Mucosa of descending colon (tissue), 3 donors: Measurements from ENCODE around the gene DHRS12. TPM values are rescaled to one million over a fixed set of nuclear protein-coding genes. Genes with fewer than 3 reads are reported as not detected.

ENCODE experiments used
- ATAC-seq: fragments of 200-7000 bp; cut with Tn5 transposase; one replicate; pipeline ENCODE4 v1.9.1; 2020; ENCODE audit warnings: mild to moderate bottlenecking, moderate library complexity
- DNase-seq, 3 donors: peaks; one replicate each; pipeline ENCODE4 v3.0.0-alpha.2; 2020
- H3K36me3 ChIP-seq: fragments of 200-600 bp; one replicate; pipeline ENCODE4 v1.8.0; 2021; ENCODE audit warnings: low read depth, mild to moderate bottlenecking
- H3K4me1 ChIP-seq: fragments of 200-600 bp; one replicate; pipeline ENCODE4 v1.8.0; 2021; ENCODE audit warnings: low read depth, mild to moderate bottlenecking
- H3K4me3 ChIP-seq: fragments of 200-600 bp; one replicate; pipeline ENCODE4 v1.8.0; 2021; ENCODE audit warnings: mild to moderate bottlenecking
- H3K9me3 ChIP-seq: fragments of 200-600 bp; one replicate; pipeline ENCODE4 v1.8.0; 2021; ENCODE audit warnings: mild to moderate bottlenecking
- CTCF ChIP-seq: fragments of 200-600 bp; IDR thresholded peaks from one replicate; pipeline ENCODE4 v1.8.0; 2022; ENCODE audit warnings: antibody characterized with exemption, mild to moderate bottlenecking
- intact Hi-C, 2 donors: fragments of 100-400 bp; cut with DNase I in 1 of 2; cut with micrococcal nuclease in 1 of 2; formaldehyde crosslinking; loops; one replicate each; pipeline versions ENCODE4 v1.11.0 to v1.11.1; 2022; cut with DNase I, micrococcal nuclease
- total RNA-seq, 3 donors: library from RNA; stranded (reverse); fragmentation: NEBNext Ultra II Directional in 2 of 3; extraction: Animal tissue kit (Norgen Biotek cat#: 25700) in 2 of 3; gene quantifications; one replicate each; pipeline versions ENCODE4 v1.2.1 to v1.2.4, GENCODE V29; 2021 to 2023
- donor health status: DM: no; HTN: no; CAD: no; lungs with moderate emphysema.
- donor health status: DM: no; HTN: no; CAD: no.
- donor health status: DM: no; HTN: yes; CAD: no.

Gene DHRS12
- total RNA-seq, 3 donors from 2014 or later, result 11.8 to 15.1 (median 14.1) TPM

GRCh38 chr13:51733374-51734298 is 70.3 kb downstream of the DHRS12 start:
- Histone ChIP-seq H3K9me3 (no peaks in the 10 kb centered on the region), H3K4me3 (no peak overlapping the region), H3K4me1 (no peaks in the 10 kb centered on the region), H3K36me3 (no peaks in the 10 kb centered on the region)
- no peak for DNase-seq
- ATAC-seq, result peak; percentile 57
- intact Hi-C loops, result no loop called here
- TF ChIP-seq CTCF, result no peak

DNA sequence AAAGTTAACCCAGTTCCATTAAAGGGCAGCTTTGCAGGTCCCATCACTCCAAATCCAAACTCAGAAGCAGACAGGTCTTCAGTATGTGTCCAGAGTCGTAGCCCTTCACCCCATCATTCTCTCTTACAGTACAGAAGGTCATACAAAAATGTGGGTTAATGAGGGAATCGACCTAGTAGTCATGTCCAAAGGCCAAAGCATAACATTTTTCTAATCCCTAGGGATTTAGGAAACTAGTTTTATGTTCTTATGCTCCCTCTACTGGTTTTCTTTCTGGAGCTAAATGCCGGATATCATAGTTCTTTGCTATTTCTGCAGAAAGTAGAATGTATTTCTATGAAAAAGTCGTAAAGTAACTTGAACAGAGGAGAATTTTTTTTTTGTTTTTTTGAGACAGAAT is 72.2 kb downstream of the DHRS12 start:
- Histone ChIP-seq H3K4me1 (no peaks in the 10 kb centered on the region), H3K9me3 (no peaks in the 10 kb centered on the region), H3K36me3 (no peaks in the 10 kb centered on the region), H3K4me3 (no peak overlapping the region)
- TF ChIP-seq CTCF, result no peak
- ATAC-seq, result no peak
- intact Hi-C loops, result no loop called here
- no peak for DNase-seq

DNA sequence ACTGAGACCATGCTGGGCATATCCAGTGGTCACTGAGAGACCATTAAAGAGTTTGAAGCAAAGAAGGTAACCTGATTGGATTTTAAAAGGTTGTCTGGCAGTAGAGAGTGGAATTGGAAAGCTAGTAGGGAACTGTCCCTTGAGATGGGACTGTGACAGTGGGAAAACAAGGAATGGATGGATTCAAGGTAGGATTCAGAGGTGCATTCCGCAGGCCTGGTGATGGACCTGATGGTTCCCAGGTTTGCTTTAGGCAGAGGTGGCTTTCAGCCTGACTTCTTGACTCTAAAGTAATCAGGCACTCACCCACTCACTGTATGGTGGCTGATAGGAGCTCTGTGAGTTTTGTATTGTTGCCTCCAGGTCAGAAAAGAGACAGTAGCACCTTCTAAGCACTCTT is 73.0 kb downstream of the DHRS12 start:
- H3K36me3 ChIP-seq, result no peaks in the 10 kb centered on the region
- H3K9me3 ChIP-seq, result no peaks in the 10 kb centered on the region
- no peaks in the 10 kb centered on the region for H3K4me1 ChIP-seq
- ATAC-seq, result no peak
- intact Hi-C loops, result no loop called here
- no peak for TF ChIP-seq CTCF
- H3K4me3 ChIP-seq, result no peak overlapping the region
- DNase-seq, result no peak

DNA sequence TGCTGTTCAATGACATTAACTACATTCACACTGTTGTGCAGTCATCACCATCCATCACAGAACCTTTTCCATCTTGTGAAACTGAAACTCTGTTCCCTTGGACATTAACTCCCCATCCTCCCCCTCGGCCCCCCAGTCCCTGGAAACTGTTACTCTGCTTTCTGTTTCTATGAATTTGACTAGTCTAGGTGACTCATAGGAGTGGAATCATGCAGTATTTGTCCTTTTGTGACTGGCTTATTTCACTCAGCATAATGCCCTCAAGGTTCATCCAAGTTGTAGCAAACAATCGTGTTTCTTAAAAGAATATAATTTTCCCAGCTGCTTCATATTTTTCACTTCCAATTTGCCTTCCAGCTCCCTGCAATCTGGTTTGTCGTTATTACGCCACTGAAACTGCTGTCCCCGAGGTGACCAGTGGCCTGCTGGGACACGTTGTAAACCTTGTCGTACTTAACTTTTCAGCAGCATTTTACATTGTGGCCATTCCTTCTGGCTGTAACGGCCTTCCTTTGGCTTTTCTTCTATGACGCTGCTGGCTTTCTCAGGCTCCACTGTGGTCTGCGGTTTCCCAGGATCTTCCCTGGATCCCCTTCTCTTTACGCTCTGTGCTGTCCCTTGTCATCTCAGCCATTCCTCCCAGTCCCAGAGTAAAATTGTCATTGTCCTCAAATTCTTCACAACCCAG is 74.0 kb downstream of the DHRS12 start:
- Histone ChIP-seq H3K36me3 (no peaks in the 10 kb centered on the region), H3K9me3 (no peaks in the 10 kb centered on the region), H3K4me1 (no peaks in the 10 kb centered on the region), H3K4me3 (no peak overlapping the region)
- TF ChIP-seq CTCF, result no peak
- intact Hi-C loops, result no loop called here
- DNase-seq (no peak), ATAC-seq (peak; percentile 46)

DNA sequence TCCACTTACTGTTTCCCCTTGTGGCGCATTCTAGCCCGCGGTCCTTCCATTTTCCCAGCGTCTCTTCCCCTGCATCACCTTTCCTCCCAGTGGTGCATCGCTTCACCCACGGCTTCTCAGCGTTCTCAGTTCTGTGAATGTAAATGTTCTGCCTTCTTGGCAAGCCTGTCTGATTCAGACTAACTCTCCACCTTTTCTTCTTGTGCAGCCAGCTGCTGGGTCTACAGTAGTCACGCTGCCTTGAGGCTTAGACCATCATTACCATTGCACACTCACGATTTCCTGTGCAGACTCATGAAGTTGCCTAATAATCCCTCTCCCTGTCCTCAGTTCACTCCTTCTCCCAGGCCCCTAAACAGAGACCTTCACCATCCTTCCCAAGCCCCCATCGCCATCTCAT is 75.0 kb downstream of the DHRS12 start:
- Histone ChIP-seq H3K36me3 (no peaks in the 10 kb centered on the region), H3K9me3 (no peaks in the 10 kb centered on the region), H3K4me1 (no peaks in the 10 kb centered on the region), H3K4me3 (no peak overlapping the region)
- intact Hi-C loops, result no loop called here
- no peak for DNase-seq
- ATAC-seq, result no peak
- TF ChIP-seq CTCF, result no peak
